ENCODE results near the gene ANKMY2.
"Not testable (repeated sequence)": the region's sequence is repeated elsewhere in the genome, so short reads cannot be mapped to it uniquely, and the experiment has no call there.

The ANKMY2 gene

GRCh38 chr7:16645593-16646471, at the start of gene ANKMY2, which contains the start of gene BZW2:
Gene ANKMY2 (minus strand): TSS chr7:16645754. CDS start chr7:16645573, 181 bp downstream.
Gene BZW2 (plus strand): TSS chr7:16646181. CDS start chr7:16665444, 19,263 bp downstream.
- peak; percentile 98 for DNase-seq (ENCODE audit: low spot score)

DNA sequence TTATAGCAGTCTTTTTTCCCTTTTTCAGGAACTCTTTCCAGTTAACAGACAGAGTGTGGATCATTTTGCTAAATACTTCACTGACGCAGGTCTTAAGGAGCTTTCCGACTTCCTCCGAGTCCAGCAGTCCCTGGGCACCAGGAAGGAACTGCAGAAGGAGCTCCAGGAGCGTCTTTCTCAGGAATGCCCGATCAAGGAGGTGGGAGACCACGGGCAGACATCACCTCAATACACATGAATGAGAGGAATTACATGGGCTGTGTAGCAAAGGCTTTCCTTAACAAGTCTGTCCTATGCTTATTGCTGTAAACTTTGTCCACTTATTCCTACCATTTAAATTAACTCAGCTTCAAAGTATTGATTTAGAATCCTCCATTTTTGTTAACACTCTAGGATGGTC, 49.3 kb upstream of the ANKMY2 start:
- no peak for DNase-seq (ENCODE audit: low spot score)

GRCh38 chr7:16693601-16694318, 48.2 kb upstream of the ANKMY2 start:
- DNase-seq (ENCODE audit: low spot score): no peak

DNA sequence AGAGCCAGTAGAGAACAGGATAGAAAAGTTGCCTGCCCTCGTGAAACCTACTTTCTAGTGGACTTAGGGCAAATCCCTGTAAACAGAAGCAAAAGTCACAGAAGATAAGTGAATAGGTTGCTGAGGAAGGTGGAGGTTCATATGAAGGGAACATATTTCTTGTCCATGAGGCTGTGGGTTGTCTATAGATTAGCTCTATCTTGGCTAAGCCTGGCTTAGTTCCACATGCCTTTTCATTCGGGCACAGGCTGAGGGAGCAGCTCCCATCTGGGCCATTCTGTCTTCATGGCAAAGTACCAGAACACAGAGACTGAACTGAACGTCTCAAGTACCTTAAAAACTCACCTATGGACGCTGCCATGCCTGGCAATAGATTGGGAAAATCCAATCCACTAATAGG, 45.7 kb upstream of the ANKMY2 start:
- DNase-seq (ENCODE audit: low spot score): no peak

GRCh38 chr7:16688249-16688648, 42.7 kb upstream of the ANKMY2 start:
- no peak for DNase-seq (ENCODE audit: low spot score)

DNA sequence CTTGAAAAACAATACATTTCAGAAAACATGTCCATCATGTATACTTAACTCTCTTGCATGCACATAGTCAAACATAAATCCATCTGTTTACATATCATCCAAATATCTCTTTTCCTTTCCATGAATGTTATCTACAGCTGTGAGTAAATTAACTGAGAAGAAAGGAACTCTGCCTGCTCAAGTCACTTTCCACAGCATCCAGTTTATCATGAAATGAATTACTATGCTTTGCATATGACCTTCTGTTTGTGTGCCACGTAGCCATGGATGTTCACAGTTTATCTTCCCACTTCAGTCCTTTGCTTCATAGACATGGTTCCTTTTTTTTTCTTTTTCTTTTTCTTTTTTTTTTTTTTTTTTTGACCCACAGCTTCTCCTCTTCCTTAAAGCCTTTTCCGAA, 40.0 kb upstream of the ANKMY2 start:
- no peak for DNase-seq (ENCODE audit: low spot score)

DNA sequence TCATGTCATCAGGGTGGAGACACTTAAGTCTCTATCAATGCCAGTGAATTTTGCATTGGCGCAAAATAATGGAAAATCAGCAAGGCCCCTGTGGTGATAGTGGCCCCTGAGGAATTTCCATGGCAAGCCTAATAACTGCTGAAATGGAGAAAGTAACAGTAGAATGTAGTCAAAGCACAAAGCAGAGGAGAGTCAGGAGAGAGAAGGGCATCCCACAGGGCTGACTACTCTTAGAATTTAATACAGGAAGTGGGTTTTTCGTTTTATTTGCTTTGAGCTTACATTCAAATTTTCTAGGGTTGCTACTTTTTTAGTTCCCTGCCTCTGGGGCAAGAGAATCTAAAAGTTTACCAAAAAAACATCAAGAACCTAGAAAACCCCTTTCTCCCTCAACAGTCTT, 39.4 kb upstream of the ANKMY2 start:
- no peak for DNase-seq (ENCODE audit: low spot score)

DNA sequence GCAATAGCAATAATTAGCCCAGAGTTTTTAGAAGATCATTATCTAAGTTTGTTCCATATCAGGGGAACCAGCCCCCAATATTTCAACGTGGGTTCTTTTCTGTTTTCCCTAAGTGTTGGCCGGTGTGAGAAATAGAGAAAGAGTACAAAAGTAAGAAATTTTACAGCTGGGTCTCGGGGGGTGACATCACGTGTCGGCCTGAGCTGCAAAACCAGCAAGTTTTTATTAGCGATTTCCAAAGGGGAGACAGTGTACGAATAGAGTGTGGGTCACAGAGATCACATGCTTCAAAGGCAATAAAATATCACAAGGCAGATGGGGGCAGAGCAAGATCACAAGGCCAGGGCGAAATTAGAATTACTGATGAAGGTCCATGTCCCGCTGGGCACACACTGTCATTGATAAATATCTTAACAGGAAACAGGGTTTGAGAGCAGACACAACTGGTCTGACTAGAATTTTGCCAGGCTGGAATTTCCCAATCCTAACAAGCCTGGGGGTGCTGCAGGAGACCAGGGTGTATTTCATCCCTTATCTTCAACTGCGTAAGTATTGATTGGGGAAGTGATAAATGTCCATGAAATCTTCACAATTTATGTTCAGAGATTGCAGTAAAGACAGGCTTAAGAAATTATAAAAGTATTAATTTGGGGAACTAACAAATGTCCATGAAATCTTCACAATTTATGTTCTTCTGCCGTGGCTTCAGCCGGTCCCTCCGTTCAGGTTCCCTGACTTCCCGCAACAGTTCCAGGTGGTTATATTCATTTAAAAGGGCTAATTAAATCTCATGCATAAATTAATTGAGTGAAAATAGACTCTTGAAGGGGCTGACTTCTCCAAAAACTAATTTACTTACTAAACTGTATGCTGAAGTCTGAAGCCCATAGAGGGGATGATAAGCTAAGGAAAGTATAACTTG, 33.4 kb upstream of the ANKMY2 start:
- not testable (repeated sequence) for DNase-seq (ENCODE audit: low spot score)

GRCh38 chr7:16677978-16678494, 32.5 kb upstream of the ANKMY2 start:
- no peak for DNase-seq (ENCODE audit: low spot score)

DNA sequence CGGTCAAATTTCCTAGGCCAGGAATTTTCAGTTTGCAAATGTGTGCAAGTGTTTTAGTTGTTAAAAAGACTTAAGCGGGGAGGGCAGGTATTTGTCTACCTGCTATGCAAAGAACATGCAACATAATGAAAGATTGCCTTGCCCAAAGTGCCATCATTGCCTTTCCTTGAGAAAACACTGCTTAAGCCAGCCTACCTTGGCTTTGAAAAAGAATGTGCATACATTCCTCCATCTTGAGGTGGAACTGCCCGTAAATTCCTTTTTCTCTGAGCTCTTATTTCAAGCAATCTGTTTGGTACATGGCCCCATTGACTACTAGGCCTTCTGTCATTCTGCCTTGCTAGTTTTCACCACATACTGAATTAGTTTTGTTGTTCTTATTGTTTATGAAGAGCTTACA, 29.7 kb upstream of the ANKMY2 start:
- no peak for DNase-seq (ENCODE audit: low spot score)

DNA sequence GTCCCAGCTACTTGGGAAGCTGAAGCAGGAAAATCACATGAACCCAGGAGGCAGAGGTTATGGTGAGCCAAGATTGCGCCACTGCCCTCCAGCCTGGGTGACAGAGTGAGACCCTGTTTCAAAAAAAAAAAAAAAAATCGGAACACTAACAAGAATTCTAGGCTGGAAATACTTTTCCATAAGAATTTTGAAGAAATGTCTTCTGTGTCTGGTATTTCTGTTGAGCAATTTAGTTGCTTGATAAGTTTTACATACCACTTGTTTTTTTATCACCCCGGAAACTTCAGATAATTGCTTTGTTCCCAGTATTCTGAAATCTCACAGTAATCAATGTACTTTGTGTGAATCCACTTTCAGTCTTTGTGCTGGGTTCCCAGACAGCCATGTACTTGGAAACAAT, 26.3 kb upstream of the ANKMY2 start:
- DNase-seq (ENCODE audit: low spot score): no peak

DNA sequence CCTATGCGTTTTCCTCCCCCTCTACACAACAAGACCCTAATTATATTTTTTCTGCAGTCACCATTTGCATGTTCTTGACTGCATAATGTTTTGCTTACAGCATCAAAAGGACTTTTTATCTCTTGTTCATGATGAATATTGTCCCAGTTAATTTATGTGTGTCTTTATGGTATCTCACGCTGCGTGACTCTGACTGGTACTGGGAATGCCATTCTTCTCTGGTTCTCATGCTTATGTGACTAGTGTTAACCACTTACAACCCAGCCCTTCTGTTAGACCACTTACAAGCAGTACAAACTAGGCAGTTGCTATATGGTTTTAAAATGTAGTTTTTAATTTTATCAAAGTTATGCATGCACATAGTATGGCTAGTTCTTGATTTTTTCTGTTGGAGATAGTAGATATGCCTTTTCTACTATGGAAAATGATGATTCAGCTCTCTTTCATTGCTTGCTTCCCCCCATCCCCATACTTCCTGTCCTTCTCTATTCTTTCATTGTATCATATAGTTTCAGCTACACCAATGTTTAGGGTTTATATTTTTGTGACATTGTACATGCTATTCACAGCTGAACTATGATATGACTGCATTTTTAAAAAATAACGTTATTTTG, 25.3 kb upstream of the ANKMY2 start:
- DNase-seq (ENCODE audit: low spot score): no peak

DNA sequence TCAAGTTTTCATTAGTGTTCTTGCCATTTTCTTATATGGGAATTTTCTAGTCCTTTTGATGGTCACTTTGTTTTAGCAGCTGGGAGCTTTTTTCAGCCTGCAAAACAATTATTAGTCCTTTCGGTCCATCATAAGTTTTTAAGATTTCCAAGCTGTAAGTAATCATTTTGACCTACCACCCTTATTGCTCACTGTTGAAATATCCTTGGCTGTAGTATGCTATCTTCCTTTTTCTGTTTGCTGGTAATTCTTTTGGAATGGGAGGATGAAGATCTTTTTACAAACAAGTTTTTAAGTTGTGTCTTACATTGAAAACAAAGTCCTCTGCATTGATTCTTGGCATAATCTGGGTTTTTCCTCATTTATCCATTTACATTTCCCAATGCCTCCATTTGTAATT, 24.5 kb upstream of the ANKMY2 start:
- no peak for DNase-seq (ENCODE audit: low spot score)

DNA sequence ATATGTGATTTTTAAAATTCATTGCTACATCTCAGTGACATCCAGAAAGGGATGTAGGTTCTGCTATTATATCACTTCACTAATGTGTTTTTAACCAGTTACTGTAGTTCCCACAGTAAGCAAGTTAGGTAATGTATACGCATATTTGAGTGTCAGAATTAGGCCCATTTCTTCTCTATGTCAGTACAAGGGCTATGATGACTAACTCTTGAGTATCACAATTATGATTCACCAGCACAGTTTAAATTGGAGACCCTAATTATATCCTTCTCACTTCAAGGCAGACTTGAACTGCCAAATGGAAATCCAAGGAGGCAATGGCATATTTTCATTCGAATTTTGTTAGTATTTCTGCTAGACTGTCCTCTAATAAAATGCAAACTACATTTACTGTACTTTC, 24.0 kb upstream of the ANKMY2 start:
- DNase-seq (ENCODE audit: low spot score): no peak

GRCh38 chr7:16668978-16669377, 23.4 kb upstream of the ANKMY2 start:
- no peak for DNase-seq (ENCODE audit: low spot score)

DNA sequence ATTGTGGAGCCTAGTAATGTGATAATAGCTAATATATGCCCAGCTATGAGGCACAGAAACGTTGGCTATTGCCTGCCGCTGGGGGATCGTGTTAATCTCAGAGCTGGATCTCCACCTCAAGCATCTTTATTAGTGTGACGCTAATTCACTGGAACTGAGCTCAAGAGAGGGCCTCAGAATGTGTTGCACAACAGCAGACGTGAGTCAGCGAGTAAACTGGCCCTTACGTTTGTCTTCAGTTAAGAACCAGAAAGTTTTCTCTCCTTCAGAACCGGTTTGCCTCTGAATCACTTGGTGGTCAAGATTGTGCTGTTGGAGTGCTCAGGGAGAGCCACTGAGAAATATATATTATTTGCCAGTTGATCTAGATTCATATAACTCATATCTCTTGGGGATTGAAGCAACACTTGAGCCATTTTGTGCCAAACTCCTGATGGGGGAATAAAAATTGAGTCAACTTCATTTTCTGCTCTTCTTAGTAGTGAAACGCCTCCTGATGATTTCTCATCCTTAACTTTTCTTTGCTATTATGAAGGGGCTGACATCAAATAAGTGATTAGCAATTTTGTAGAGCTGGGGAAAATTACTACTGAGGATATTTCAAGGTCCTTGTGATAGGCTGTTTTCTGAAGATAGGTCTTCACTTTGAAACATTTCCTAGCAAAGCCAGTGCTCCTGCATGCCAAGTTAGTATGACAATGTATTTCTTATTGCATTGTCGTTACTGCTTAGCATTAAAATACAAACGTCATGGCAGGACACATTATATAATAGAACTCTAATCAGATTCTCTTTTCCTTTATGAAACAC, 22.7 kb upstream of the ANKMY2 start:
- DNase-seq (ENCODE audit: low spot score): no peak

DNA sequence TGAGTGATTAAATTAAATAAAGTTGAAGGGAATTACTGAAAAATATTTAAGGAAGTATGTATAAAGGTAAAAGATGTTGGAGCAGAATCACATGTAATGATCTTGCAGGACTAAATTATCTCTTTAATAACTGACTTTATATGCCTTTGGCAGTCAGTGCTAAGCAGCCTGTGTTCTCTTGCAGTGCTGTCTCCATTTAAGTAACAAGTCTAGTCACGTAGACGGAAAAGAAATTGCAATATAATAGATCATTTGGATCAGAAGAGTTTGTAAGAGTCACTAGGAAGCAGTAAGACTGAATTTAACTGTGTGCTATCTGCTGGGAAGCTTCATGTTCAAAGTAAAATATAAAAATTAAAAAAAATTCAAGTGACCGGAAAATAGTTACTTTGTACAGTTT, 21.8 kb upstream of the ANKMY2 start:
- no peak for DNase-seq (ENCODE audit: low spot score)

- no peak for DNase-seq (ENCODE audit: low spot score)
These were observed 16.4 kb upstream of the ANKMY2 start for GRCh38 chr7:16661924-16662323.

GRCh38 chr7:16660702-16661464, 15.3 kb upstream of the ANKMY2 start:
- peak; percentile 54 for DNase-seq (ENCODE audit: low spot score)
